Measurements from ENCODE around the gene LTBP2. TPM values are rescaled to one million over a fixed set of nuclear protein-coding genes. Genes with fewer than 3 reads are reported as not detected.
A peak's percentile ranks its signal among the peaks of the same experiment; 100 is the strongest.

LTBP2 gene
- total and polyA plus RNA-seq, 2 of the 8 experiments (the other 6 are each of a cell fraction or from before 2014, with no cell fraction given): 0.48 to 0.89 TPM

GRCh38 chr14:74612350-74613021, 449 bp upstream of the LTBP2 start (continued):
- TF ChIP-seq GTF2F1 (IDR thresholded peaks at IDR 0.05; ENCODE audit: borderline replicate concordance, low read depth, low read length) (no peak), KDM1A (IDR thresholded peaks at IDR 0.05; ENCODE audit: borderline replicate concordance, low read length) (no peak), GABPA (IDR thresholded peaks at IDR 0.05; ENCODE audit: borderline replicate concordance, insufficient read depth, low read length) (no peak; the same call in 1 of the 2 replicates), RAD21 (IDR thresholded peaks at IDR 0.05 in 1 of 2, conservative IDR thresholded peaks at IDR 0.05 in 1 of 2; ENCODE audit: low read depth in 2 of 2, low read length in 2 of 2) (peak; percentile 21 to 55; a peak in 3 of 4 replicates), USF2 (IDR thresholded peaks at IDR 0.05; ENCODE audit: low read length) (no peak), JUND (IDR thresholded peaks at IDR 0.05; ENCODE audit: low read length) (no peak), EP300 (IDR thresholded peaks at IDR 0.05; ENCODE audit: borderline replicate concordance in 1 of 2, low read depth in 2 of 2, low read length in 2 of 2) (no peak; a peak in 1 of 3 replicates), SIRT6 (IDR thresholded peaks at IDR 0.05; ENCODE audit: low read length) (no peak), KDM4A (IDR thresholded peaks at IDR 0.05; ENCODE audit: low read depth, low read length, severe bottlenecking) (no peak), TAF1 (IDR thresholded peaks at IDR 0.05; ENCODE audit: low read depth, low read length) (peak; percentile 54; the same call in 1 of the 2 replicates), ATF2 (IDR thresholded peaks at IDR 0.05; ENCODE audit: low read length) (no peak), ZNF274 (IDR thresholded peaks at IDR 0.05; ENCODE audit: borderline replicate concordance, extremely low read depth, low read length) (no peak), CHD1 (IDR thresholded peaks at IDR 0.05; ENCODE audit: low read depth, low read length) (no peak), SUZ12 (IDR thresholded peaks at IDR 0.05; ENCODE audit: low read length) (no peak), SP1 (IDR thresholded peaks at IDR 0.05; ENCODE audit: low read depth, low read length) (no peak), CBX5 (IDR thresholded peaks at IDR 0.05; ENCODE audit: low read depth, low read length) (no peak), CTBP2 (IDR thresholded peaks at IDR 0.05; ENCODE audit: borderline replicate concordance, insufficient read depth, insufficient read length, low read length) (no peak), TAF7 (optimal IDR thresholded peaks at IDR 0.05; ENCODE audit: borderline replicate concordance, low read depth, low read length) (peak; percentile 95), KDM5A (IDR thresholded peaks at IDR 0.05; ENCODE audit: low read length) (no peak), EGR1 (IDR thresholded peaks at IDR 0.05; ENCODE audit: borderline replicate concordance, low read depth, low read length) (peak; percentile 90)

Measured in H1 (cell line).